SK-N-SH (cell line): ENCODE results near the gene PITPNB. TPM values are rescaled to one million over a fixed set of nuclear protein-coding genes. Genes with fewer than 3 reads are reported as not detected.

Source experiments
- CTCF ChIA-PET: fragments of 300-600, 350-600 bp; formaldehyde crosslinking; extraction: SDS; loops from one replicate; lab custom pipeline; 2021; lab: Yijun Ruan, JAX
- POLR2A ChIA-PET: fragments of 350-600 bp; sonication (Branson Sonifier 250); formaldehyde crosslinking; extraction: SDS; loops from one replicate; lab custom pipeline; 2020; ENCODE audit warnings: antibody characterized with exemption, inconsistent platforms; lab: Yijun Ruan, JAX
- DNase-seq: peaks from one replicate; pipeline ENCODE4 v3.0.0; 2012
- H2AFZ ChIP-seq: fragments of 200-600 bp; sonication (generic); 2 replicates; pipeline ENCODE4 v1.8.1; 2016; ENCODE audit warnings: antibody characterized with exemption, mild to moderate bottlenecking, low read depth
- H3F3A ChIP-seq: fragments of 200-600 bp; sonication (generic); replicated peaks from 2 replicates; pipeline ENCODE3; 2016; ENCODE audit warnings: antibody characterized with exemption, mild to moderate bottlenecking; ENCODE audit not compliant: insufficient read depth
- H3K27ac ChIP-seq, 2 experiments: fragments of 200-500 bp in 1 of 2; fragments of 200-600 bp in 1 of 2; sonication (Bioruptor generic) in 1 of 2; sonication (generic), shearing (Covaris generic) in 1 of 2; 2 replicates each; pipeline versions ENCODE4 v1.5.1 to v1.6.1; 2014 to 2016; ENCODE audit warnings: low read depth in 2 of 2, inconsistent platforms in 1 of 2, low read length in 1 of 2, mild to moderate bottlenecking in 1 of 2, mixed read lengths in 1 of 2
- H3K27me3 ChIP-seq: fragments of 200-600 bp; sonication (generic), shearing (Covaris generic); 2 replicates; pipeline ENCODE4 v1.6.1; 2016; ENCODE audit warnings: mixed run types; ENCODE audit not compliant: insufficient read depth
- H3K36me3 ChIP-seq, 2 experiments: fragments of 200-500 bp in 1 of 2; fragments of 200-600 bp in 1 of 2; sonication (Bioruptor generic) in 1 of 2; sonication (generic) in 1 of 2; replicated peaks in 1 of 2; 2 replicates each; pipeline versions ENCODE3 to v1.5.1; 2014 to 2016; ENCODE audit warnings: low read length in 1 of 2, mild to moderate bottlenecking in 1 of 2; ENCODE audit not compliant: insufficient read depth in 2 of 2, control insufficient read depth in 1 of 2
- H3K4me1 ChIP-seq, 2 experiments: fragments of 200-500 bp in 1 of 2; fragments of 200-600 bp in 1 of 2; sonication (Bioruptor generic) in 1 of 2; sonication (generic), shearing (Covaris generic) in 1 of 2; 2 replicates each; pipeline versions ENCODE4 v1.5.1 to v1.6.1; 2014 to 2016; ENCODE audit warnings: low read depth in 1 of 2, low read length in 1 of 2, mixed run types in 1 of 2; ENCODE audit not compliant: insufficient read depth in 2 of 2, control insufficient read depth in 1 of 2
- H3K4me2 ChIP-seq: fragments of 200-600 bp; sonication (generic), shearing (Covaris generic); 2 replicates; pipeline ENCODE4 v1.6.1; 2017; ENCODE audit warnings: mixed run types
- H3K4me3 ChIP-seq, 2 experiments: fragments of 200-500 bp in 1 of 2; fragments of 200-600 bp in 1 of 2; sonication (Bioruptor generic) in 1 of 2; sonication (generic), shearing (Covaris generic) in 1 of 2; 2 replicates each; pipeline versions ENCODE4 v1.5.1 to v1.8.1; 2014 to 2016; ENCODE audit warnings: low read depth in 2 of 2, inconsistent platforms in 1 of 2, low read length in 1 of 2, mild to moderate bottlenecking in 1 of 2, mixed read lengths in 1 of 2, moderate library complexity in 1 of 2
- H3K79me2 ChIP-seq: fragments of 200-600 bp; sonication (generic); 2 replicates; pipeline ENCODE4 v1.8.1; 2017; ENCODE audit warnings: mild to moderate bottlenecking; ENCODE audit not compliant: insufficient read depth
- H3K9ac ChIP-seq: fragments of 200-600 bp; sonication (generic); 2 replicates; pipeline ENCODE4 v1.6.1; 2017; ENCODE audit warnings: mixed run types
- H3K9me2 ChIP-seq: fragments of 200-600 bp; sonication (generic); 2 replicates; pipeline ENCODE4 v1.6.1; 2017; ENCODE audit warnings: mixed run types
- H3K9me3 ChIP-seq: fragments of 200-600 bp; sonication (generic); 2 replicates; pipeline ENCODE4 v1.6.1; 2017; ENCODE audit warnings: mixed run types, mild to moderate bottlenecking, moderate library complexity
- H4K20me1 ChIP-seq: fragments of 200-600 bp; sonication (generic); 2 replicates; pipeline ENCODE4 v1.6.1; 2017; ENCODE audit warnings: mild to moderate bottlenecking, mixed run types; ENCODE audit not compliant: insufficient read depth
- CHD2 ChIP-seq: fragments of 150-350 bp; IDR thresholded peaks from 2 replicates; pipeline ENCODE4 v1.6.1; 2018; ENCODE audit warnings: low read length; ENCODE audit not compliant: partially characterized antibody
- ELF1 ChIP-seq: IDR thresholded peaks from 2 replicates; pipeline ENCODE4 v1.4.0; 2012
- IRF3 ChIP-seq: fragments of 150-350 bp; IDR thresholded peaks from 2 replicates; pipeline ENCODE4 v1.6.1; 2016; ENCODE audit warnings: mild to moderate bottlenecking, low read depth, low read length
- MXI1 ChIP-seq: IDR thresholded peaks from 2 replicates; pipeline ENCODE4 v1.6.1; 2012; ENCODE audit warnings: mild to moderate bottlenecking, low read depth, low read length, improper control_type of control experiment
- RCOR1 ChIP-seq: fragments of 150-350 bp; IDR thresholded peaks from 2 replicates; pipeline ENCODE4 v1.6.1; 2017; ENCODE audit warnings: antibody characterized with exemption, low read length
- REST ChIP-seq: IDR thresholded peaks from 2 replicates; pipeline ENCODE4 v1.6.1; 2012; ENCODE audit warnings: mild to moderate bottlenecking, low read depth, low read length, moderate library complexity
- SIN3A ChIP-seq: IDR thresholded peaks from 2 replicates; pipeline ENCODE4 v1.6.1; 2012; ENCODE audit warnings: low read depth, mild to moderate bottlenecking, low read length, moderate library complexity, borderline replicate concordance
- SMC3 ChIP-seq: IDR thresholded peaks from 2 replicates; pipeline ENCODE4 v1.6.1; 2012; ENCODE audit warnings: low read depth, low read length, improper control_type of control experiment
- WGBS: methylation state at CpG from one replicate; pipeline ENCODE4 v1.1.6; 2017; ENCODE audit warnings: low lambda C conversion rate; 5-methylcytosine and 5-hydroxymethylcytosine counted together
- polyA plus RNA-seq, 3 experiments: library from polyadenylated mRNA; depleted of rRNA; stranded (reverse); fragments of >200 nt; gene quantifications; 2 replicates each; pipeline ENCODE4 v1.2.3, GENCODE V29; 2012
- TF ChIP-seq, protein P1 (sequence below): IDR thresholded peaks from 2 replicates; pipeline ENCODE4; 2012
- TF ChIP-seq, protein P2 (sequence below): IDR thresholded peaks from 2 replicates; pipeline ENCODE4 v1.4.0; 2012; ENCODE audit warnings: low read depth
- TF ChIP-seq, protein P3 (sequence below): IDR thresholded peaks from 2 replicates; pipeline ENCODE4 v1.4.0; 2012; ENCODE audit warnings: low read depth, borderline replicate concordance
- TF ChIP-seq, protein P4 (sequence below): fragments of 200-600 bp; sonication (generic); IDR thresholded peaks from 2 replicates; pipeline ENCODE4 v1.6.1; 2017; ENCODE audit warnings: antibody characterized with exemption, mild to moderate bottlenecking, moderate library complexity

Gene PITPNB
- polyA plus RNA-seq, 1 of the 3 experiments (the other 2 are of a cell fraction), result 32.3 TPM

DNA sequence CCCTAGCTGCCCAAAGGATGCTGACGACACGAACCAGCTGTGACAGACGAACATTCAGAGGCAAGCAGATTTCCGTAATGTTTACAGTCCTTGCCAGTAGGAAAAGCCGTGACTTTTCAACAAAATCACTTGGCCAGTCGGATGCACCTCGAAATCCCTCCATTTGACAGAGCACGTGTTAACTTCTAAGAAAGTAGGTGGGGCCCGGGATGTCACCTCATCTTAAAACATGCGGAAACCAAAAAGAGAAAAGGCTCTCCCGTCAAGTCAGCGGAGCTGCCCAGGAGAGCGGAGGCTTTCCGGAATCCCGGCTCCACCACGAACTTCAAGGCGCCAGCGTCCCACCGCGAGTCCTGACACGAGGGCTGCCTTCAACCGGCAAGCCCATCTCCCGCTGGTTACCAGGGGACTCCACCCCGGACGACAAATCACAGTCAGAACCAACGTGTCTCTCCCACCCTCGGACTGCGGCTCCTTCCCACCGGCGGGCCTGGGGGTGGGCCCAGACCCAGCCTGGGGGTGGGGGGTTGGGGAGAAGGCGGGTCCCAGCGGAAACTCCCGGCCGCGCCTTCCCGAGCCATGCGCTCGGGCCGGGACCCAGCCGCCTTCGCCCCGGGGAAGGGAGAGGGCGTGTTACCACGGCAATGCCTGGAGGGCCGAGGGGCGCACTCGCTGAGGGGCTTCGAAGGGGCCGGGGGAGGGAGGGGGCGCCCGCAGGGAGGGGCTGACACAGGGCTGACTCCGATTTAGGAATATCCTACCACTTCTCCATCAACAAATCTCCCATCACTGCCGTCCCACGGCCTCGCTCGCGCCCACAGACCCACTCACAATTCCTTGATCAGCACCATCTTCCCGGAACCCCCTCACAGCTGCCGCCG lies 475 bp downstream of the PITPNB start:
- Histone ChIP-seq H3K79me2 (peaks cover 94% of the 10 kb centered on the region), H3K4me1 (peaks cover 31 to 36% of the 10 kb centered on the region in 2 experiments; a peak in 3 of 4 replicates), H4K20me1 (peaks cover 51% of the 10 kb centered on the region), H3K27ac (peak overlapping the region; percentile 82 to 95), H2AFZ (no peak overlapping the region), H3K36me3 (peaks cover 17 to 20% of the 10 kb centered on the region in 2 experiments), H3K9ac (peak overlapping the region; percentile 86), H3K9me3 (no peaks in the 10 kb centered on the region), H3K4me2 (peak overlapping the region; percentile 83), H3K4me3 (peak overlapping the region; percentile 76 to 90), H3F3A (peaks cover 17% of the 10 kb centered on the region), H3K27me3 (no peaks in the 10 kb centered on the region), H3K9me2 (no peaks in the 10 kb centered on the region)
- 3% methylated on average over 35 of the region's 60 CpGs for WGBS
- peak; percentile 80 for DNase-seq
- POLR2A ChIA-PET, result interaction anchor here (0.6 to 1.0 kb wide), 3 partner anchors 18 to 1246 kb away, joined by 3 to 5 read pairs (median 4); no protein-coding TSS in a partner anchor
- TF ChIP-seq, protein P1, sequence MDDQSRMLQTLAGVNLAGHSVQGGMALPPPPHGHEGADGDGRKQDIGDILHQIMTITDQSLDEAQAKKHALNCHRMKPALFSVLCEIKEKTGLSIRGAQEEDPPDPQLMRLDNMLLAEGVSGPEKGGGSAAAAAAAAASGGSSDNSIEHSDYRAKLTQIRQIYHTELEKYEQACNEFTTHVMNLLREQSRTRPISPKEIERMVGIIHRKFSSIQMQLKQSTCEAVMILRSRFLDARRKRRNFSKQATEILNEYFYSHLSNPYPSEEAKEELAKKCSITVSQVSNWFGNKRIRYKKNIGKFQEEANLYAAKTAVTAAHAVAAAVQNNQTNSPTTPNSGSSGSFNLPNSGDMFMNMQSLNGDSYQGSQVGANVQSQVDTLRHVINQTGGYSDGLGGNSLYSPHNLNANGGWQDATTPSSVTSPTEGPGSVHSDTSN, result no peak
- 0 out of 2 replicates have a peak, but pooled peaks have one; percentile 23 for TF ChIP-seq ELF1
- 0 out of 2 replicates have a peak, but pooled peaks have one; percentile 77 for TF ChIP-seq SIN3A
- TF ChIP-seq IRF3, result no peak
- peak; percentile 94 for TF ChIP-seq MXI1
- TF ChIP-seq, protein P2, sequence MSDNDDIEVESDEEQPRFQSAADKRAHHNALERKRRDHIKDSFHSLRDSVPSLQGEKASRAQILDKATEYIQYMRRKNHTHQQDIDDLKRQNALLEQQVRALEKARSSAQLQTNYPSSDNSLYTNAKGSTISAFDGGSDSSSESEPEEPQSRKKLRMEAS, result peak; percentile 67
- CTCF ChIA-PET, result interaction anchor here (1.2 to 11.5 kb wide), 3 partner anchors 18 to 35 kb away, joined by 3 to 150 read pairs (median 4); no protein-coding TSS in a partner anchor

GRCh38 chr22:27915986-27916385 lies 3.1 kb downstream of the PITPNB start:
- CTCF ChIA-PET, result interaction anchor here (11.5 kb wide), 1 partner anchor 33 kb away, joined by 150 read pairs; no protein-coding TSS in a partner anchor
- H3K36me3 ChIP-seq, result peaks cover 19 to 20% of the 10 kb centered on the region in 2 experiments
- no peak for DNase-seq
- peaks cover 75% of the 10 kb centered on the region for H4K20me1 ChIP-seq
- no peaks in the 10 kb centered on the region for H3K27me3 ChIP-seq
- POLR2A ChIA-PET, result no interaction called here
- H3K4me3 ChIP-seq, result no peak overlapping the region; a peak in 1 of 4 replicates
- peaks cover 31 to 55% of the 10 kb centered on the region in 2 experiments; a peak in 3 of 4 replicates for H3K4me1 ChIP-seq
- H3K27ac ChIP-seq, result peak overlapping the region in 1 of 2 experiments; percentile 100; a peak in 2 of 4 replicates
- H3K4me2 ChIP-seq, result peak overlapping the region; percentile 32; the same call in 1 of the 2 replicates
- H2AFZ ChIP-seq, result no peak overlapping the region
- peaks cover 94% of the 10 kb centered on the region for H3K79me2 ChIP-seq
- H3K9ac ChIP-seq, result no peak overlapping the region
- H3F3A ChIP-seq, result peaks cover 12% of the 10 kb centered on the region
- H3K9me3 ChIP-seq, result no peaks in the 10 kb centered on the region
- H3K9me2 ChIP-seq, result no peaks in the 10 kb centered on the region
- TF ChIP-seq, protein P3, sequence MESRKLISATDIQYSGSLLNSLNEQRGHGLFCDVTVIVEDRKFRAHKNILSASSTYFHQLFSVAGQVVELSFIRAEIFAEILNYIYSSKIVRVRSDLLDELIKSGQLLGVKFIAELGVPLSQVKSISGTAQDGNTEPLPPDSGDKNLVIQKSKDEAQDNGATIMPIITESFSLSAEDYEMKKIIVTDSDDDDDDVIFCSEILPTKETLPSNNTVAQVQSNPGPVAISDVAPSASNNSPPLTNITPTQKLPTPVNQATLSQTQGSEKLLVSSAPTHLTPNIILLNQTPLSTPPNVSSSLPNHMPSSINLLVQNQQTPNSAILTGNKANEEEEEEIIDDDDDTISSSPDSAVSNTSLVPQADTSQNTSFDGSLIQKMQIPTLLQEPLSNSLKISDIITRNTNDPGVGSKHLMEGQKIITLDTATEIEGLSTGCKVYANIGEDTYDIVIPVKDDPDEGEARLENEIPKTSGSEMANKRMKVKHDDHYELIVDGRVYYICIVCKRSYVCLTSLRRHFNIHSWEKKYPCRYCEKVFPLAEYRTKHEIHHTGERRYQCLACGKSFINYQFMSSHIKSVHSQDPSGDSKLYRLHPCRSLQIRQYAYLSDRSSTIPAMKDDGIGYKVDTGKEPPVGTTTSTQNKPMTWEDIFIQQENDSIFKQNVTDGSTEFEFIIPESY, result no peak
- TF ChIP-seq, protein P4, sequence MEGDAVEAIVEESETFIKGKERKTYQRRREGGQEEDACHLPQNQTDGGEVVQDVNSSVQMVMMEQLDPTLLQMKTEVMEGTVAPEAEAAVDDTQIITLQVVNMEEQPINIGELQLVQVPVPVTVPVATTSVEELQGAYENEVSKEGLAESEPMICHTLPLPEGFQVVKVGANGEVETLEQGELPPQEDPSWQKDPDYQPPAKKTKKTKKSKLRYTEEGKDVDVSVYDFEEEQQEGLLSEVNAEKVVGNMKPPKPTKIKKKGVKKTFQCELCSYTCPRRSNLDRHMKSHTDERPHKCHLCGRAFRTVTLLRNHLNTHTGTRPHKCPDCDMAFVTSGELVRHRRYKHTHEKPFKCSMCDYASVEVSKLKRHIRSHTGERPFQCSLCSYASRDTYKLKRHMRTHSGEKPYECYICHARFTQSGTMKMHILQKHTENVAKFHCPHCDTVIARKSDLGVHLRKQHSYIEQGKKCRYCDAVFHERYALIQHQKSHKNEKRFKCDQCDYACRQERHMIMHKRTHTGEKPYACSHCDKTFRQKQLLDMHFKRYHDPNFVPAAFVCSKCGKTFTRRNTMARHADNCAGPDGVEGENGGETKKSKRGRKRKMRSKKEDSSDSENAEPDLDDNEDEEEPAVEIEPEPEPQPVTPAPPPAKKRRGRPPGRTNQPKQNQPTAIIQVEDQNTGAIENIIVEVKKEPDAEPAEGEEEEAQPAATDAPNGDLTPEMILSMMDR, result no peak
- no peak for TF ChIP-seq ELF1
- no peak for TF ChIP-seq CHD2
- no peak for TF ChIP-seq SIN3A
- TF ChIP-seq RCOR1, result no peak
- no peak for TF ChIP-seq REST
- no peak for TF ChIP-seq SMC3
